ENCODE measurements around the gene PTGR2. TPM values are rescaled to one million over a fixed set of nuclear protein-coding genes. Genes with fewer than 3 reads are reported as not detected.

Gene PTGR2
- total RNA-seq, 1 experiment from 2014 or later: 14.2 TPM

DNA sequence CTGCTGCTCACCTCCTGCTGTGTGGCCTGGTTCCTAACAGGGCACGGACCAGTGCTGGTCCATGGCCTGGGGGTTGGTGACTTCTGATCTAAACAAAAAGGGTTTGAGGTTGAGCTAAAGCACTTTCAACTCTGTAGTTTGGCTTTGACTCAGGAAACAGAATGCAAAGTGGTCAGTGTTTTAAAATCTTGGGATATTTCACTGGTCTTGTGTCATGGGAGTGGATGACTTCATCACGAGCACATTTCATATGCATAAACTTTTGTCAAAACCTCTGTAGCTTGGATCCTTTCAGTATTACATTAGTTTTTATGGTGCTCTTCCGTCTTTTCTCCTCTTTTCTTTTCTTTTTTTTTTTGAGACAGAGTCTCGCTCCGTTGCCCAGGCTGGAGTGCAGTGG is 72.7 kb downstream of the PTGR2 start:
- peaks cover 60% of the 10 kb centered on the region for H3K36me3 Mint-ChIP-seq (ENCODE audit: insufficient read depth, unreplicated experiment)

More for the DNA sequence above, 72.7 kb downstream of the PTGR2 start:
- H3K4me1 Mint-ChIP-seq (ENCODE audit: low read depth, unreplicated experiment): no peaks in the 10 kb centered on the region
- Histone ChIP-seq H3K4me1 (no peaks in the 10 kb centered on the region), H3K9me3 (no peaks in the 10 kb centered on the region), H3K36me3 (ENCODE audit: control insufficient read depth, insufficient read depth, low read length) (no peaks in the 10 kb centered on the region), H3K27me3 (replicated peaks; ENCODE audit: control insufficient read depth, insufficient read depth, low read length) (no peaks in the 10 kb centered on the region), H3K4me3 (ENCODE audit: low read depth, low read length) (no peak overlapping the region)
- H3K27me3 Mint-ChIP-seq (ENCODE audit: insufficient read depth, unreplicated experiment): no peaks in the 10 kb centered on the region
- ChIA-PET POLR2A (no interaction called here), CTCF (no interaction called here)
- TF ChIP-seq, protein P1, sequence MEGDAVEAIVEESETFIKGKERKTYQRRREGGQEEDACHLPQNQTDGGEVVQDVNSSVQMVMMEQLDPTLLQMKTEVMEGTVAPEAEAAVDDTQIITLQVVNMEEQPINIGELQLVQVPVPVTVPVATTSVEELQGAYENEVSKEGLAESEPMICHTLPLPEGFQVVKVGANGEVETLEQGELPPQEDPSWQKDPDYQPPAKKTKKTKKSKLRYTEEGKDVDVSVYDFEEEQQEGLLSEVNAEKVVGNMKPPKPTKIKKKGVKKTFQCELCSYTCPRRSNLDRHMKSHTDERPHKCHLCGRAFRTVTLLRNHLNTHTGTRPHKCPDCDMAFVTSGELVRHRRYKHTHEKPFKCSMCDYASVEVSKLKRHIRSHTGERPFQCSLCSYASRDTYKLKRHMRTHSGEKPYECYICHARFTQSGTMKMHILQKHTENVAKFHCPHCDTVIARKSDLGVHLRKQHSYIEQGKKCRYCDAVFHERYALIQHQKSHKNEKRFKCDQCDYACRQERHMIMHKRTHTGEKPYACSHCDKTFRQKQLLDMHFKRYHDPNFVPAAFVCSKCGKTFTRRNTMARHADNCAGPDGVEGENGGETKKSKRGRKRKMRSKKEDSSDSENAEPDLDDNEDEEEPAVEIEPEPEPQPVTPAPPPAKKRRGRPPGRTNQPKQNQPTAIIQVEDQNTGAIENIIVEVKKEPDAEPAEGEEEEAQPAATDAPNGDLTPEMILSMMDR (IDR thresholded peaks at IDR 0.05; ENCODE audit: insufficient read depth in 1 of 2, low read depth in 1 of 2, low read length in 1 of 2, severe bottlenecking in 1 of 2, unreplicated experiment in 1 of 2): no peak
- intact Hi-C loops (cut with micrococcal nuclease; ENCODE audit: unreplicated experiment): no loop called here
- BruUV-seq (replicated peaks): no TSS peak
- no peak overlapping the region for H3K27ac Mint-ChIP-seq (ENCODE audit: unreplicated experiment)
- no peak overlapping the region for H3K4me3 Mint-ChIP-seq (ENCODE audit: unreplicated experiment)
- no peaks in the 10 kb centered on the region for H3K9me3 Mint-ChIP-seq (ENCODE audit: unreplicated experiment)
- no peak for DNase-seq

Other genes with a start within 250 kb of the PTGR2 start
- not detected in 2 replicates for gene ACOT6, start 239.3 kb upstream of the PTGR2 start, total RNA-seq (2022)
- gene DNAL1, start 206.8 kb upstream of the PTGR2 start, total RNA-seq (2022): 9.6 and 12.2 TPM in 2 replicates
- gene PNMA1, start 137.4 kb upstream of the PTGR2 start, total RNA-seq (2022): 33.2 and 38.8 TPM in 2 replicates
- gene ZNF410, start 35.0 kb downstream of the PTGR2 start, total RNA-seq (2022): 35.9 and 36.8 TPM in 2 replicates
- 1.4 and 1.6 TPM in 2 replicates for gene FAM161B, start 98.3 kb downstream of the PTGR2 start, total RNA-seq (2022)
- 18.0 and 21.3 TPM in 2 replicates for gene COQ6, start 98.5 kb downstream of the PTGR2 start, total RNA-seq (2022)
- gene ENTPD5, start 167.5 kb downstream of the PTGR2 start, total RNA-seq (2022): 9.1 and 9.3 TPM in 2 replicates
- 0.66 and 0.91 TPM in 2 replicates for gene BBOF1, start 167.5 kb downstream of the PTGR2 start, total RNA-seq (2022)
- 25.9 and 30.0 TPM in 2 replicates for gene ALDH6A1, start 232.6 kb downstream of the PTGR2 start, total RNA-seq (2022)
- gene LIN52, start 233.1 kb downstream of the PTGR2 start, total RNA-seq (2022): 11.3 and 11.8 TPM in 2 replicates

All from Caco-2 (cell line).